ENCODE data around the gene GALM. TPM values are rescaled to one million over a fixed set of nuclear protein-coding genes. Genes with fewer than 3 reads are reported as not detected.
A peak's percentile ranks its signal among the peaks of the same experiment; 100 is the strongest.

GALM gene
- total and polyA plus RNA-seq, 10 of the 15 experiments (the other 5 are each of a cell fraction or from before 2014, with no cell fraction given), result 1.1 to 4.0 (median 1.7) TPM

DNA sequence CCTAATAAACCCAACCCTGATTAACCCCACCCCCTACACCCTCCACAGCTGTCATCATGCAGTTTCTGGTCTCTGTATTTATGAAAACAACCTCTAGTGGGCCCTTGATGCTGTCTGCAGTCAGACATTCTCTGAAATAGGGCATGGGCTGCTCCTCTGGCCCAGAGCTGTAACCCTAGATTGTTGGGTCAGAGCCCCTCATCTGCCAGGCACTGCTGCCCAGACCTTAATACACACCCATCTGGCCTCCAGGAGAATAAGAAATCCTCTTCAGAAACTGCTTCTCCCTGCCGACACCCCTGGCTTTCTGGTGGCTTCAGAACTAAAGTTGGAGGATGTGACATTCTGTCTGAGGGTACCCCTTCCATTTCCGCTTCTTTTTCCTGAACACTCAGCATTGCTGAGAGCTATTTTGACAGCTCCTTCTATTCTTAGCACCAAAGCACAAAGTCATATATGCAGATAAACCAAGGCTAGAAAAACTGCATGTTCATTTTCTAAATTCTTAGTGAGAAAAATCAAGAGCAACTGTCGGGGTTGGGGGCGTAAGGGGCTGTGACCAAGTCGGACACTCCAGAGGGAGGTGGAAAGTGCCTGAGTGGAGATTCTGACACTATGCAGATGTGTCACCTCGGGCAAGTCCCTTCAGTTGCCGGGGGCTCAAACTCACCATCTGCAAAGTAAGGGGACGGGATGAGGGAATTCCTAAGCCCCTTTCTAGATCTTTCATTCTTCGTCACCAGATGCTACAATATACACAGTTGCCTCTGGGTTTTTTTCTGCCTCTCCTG, 56.6 kb downstream of the GALM start (continued):
- TF ChIP-seq, protein P1, sequence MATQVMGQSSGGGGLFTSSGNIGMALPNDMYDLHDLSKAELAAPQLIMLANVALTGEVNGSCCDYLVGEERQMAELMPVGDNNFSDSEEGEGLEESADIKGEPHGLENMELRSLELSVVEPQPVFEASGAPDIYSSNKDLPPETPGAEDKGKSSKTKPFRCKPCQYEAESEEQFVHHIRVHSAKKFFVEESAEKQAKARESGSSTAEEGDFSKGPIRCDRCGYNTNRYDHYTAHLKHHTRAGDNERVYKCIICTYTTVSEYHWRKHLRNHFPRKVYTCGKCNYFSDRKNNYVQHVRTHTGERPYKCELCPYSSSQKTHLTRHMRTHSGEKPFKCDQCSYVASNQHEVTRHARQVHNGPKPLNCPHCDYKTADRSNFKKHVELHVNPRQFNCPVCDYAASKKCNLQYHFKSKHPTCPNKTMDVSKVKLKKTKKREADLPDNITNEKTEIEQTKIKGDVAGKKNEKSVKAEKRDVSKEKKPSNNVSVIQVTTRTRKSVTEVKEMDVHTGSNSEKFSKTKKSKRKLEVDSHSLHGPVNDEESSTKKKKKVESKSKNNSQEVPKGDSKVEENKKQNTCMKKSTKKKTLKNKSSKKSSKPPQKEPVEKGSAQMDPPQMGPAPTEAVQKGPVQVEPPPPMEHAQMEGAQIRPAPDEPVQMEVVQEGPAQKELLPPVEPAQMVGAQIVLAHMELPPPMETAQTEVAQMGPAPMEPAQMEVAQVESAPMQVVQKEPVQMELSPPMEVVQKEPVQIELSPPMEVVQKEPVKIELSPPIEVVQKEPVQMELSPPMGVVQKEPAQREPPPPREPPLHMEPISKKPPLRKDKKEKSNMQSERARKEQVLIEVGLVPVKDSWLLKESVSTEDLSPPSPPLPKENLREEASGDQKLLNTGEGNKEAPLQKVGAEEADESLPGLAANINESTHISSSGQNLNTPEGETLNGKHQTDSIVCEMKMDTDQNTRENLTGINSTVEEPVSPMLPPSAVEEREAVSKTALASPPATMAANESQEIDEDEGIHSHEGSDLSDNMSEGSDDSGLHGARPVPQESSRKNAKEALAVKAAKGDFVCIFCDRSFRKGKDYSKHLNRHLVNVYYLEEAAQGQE (IDR thresholded peaks at IDR 0.05; ENCODE audit: low read depth, low read length), result 0 out of 2 replicates have a peak, but pooled peaks have one; percentile 4
- no peak for TF ChIP-seq RB1 (IDR thresholded peaks at IDR 0.05; ENCODE audit: borderline replicate concordance)
- TF ChIP-seq NFIC (IDR thresholded peaks at IDR 0.05; ENCODE audit: low read depth, low read length), result peak; percentile 86; the same call in 1 of the 2 replicates
- TF ChIP-seq, protein P2, sequence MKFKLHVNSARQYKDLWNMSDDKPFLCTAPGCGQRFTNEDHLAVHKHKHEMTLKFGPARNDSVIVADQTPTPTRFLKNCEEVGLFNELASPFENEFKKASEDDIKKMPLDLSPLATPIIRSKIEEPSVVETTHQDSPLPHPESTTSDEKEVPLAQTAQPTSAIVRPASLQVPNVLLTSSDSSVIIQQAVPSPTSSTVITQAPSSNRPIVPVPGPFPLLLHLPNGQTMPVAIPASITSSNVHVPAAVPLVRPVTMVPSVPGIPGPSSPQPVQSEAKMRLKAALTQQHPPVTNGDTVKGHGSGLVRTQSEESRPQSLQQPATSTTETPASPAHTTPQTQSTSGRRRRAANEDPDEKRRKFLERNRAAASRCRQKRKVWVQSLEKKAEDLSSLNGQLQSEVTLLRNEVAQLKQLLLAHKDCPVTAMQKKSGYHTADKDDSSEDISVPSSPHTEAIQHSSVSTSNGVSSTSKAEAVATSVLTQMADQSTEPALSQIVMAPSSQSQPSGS (IDR thresholded peaks at IDR 0.05; ENCODE audit: low read length), result peak; percentile 25; the same call in 1 of the 2 replicates
- TF ChIP-seq NFYB (IDR thresholded peaks at IDR 0.05; ENCODE audit: insufficient read depth, low read depth, low read length), result no peak
- TF ChIP-seq, protein P3, sequence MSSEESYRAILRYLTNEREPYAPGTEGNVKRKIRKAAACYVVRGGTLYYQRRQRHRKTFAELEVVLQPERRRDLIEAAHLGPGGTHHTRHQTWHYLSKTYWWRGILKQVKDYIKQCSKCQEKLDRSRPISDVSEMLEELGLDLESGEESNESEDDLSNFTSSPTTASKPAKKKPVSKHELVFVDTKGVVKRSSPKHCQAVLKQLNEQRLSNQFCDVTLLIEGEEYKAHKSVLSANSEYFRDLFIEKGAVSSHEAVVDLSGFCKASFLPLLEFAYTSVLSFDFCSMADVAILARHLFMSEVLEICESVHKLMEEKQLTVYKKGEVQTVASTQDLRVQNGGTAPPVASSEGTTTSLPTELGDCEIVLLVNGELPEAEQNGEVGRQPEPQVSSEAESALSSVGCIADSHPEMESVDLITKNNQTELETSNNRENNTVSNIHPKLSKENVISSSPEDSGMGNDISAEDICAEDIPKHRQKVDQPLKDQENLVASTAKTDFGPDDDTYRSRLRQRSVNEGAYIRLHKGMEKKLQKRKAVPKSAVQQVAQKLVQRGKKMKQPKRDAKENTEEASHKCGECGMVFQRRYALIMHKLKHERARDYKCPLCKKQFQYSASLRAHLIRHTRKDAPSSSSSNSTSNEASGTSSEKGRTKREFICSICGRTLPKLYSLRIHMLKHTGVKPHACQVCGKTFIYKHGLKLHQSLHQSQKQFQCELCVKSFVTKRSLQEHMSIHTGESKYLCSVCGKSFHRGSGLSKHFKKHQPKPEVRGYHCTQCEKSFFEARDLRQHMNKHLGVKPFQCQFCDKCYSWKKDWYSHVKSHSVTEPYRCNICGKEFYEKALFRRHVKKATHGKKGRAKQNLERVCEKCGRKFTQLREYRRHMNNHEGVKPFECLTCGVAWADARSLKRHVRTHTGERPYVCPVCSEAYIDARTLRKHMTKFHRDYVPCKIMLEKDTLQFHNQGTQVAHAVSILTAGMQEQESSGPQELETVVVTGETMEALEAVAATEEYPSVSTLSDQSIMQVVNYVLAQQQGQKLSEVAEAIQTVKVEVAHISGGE (CRISPR knock-in tag; IDR thresholded peaks at IDR 0.05), result no peak
- no peak for TF ChIP-seq SREBF2 (IDR thresholded peaks at IDR 0.05; ENCODE audit: low read length)
- TF ChIP-seq TARDBP (IDR thresholded peaks at IDR 0.05; ENCODE audit: borderline replicate concordance), result no peak
- no peak for TF ChIP-seq MEF2B (IDR thresholded peaks at IDR 0.05; ENCODE audit: partially characterized antibody, poor library complexity, severe bottlenecking)
- TF ChIP-seq, protein P4, sequence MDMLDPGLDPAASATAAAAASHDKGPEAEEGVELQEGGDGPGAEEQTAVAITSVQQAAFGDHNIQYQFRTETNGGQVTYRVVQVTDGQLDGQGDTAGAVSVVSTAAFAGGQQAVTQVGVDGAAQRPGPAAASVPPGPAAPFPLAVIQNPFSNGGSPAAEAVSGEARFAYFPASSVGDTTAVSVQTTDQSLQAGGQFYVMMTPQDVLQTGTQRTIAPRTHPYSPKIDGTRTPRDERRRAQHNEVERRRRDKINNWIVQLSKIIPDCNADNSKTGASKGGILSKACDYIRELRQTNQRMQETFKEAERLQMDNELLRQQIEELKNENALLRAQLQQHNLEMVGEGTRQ (IDR thresholded peaks at IDR 0.05; ENCODE audit: borderline replicate concordance, low read depth, low read length), result no peak
- TF ChIP-seq JUND (IDR thresholded peaks at IDR 0.05; ENCODE audit: low read depth, low read length), result no peak
- no peak for TF ChIP-seq YBX1 (IDR thresholded peaks at IDR 0.05)
- no peak for TF ChIP-seq EZH2 (IDR thresholded peaks at IDR 0.05; ENCODE audit: borderline replicate concordance, control insufficient read depth, low read depth, low read length)
- TF ChIP-seq, protein P5, sequence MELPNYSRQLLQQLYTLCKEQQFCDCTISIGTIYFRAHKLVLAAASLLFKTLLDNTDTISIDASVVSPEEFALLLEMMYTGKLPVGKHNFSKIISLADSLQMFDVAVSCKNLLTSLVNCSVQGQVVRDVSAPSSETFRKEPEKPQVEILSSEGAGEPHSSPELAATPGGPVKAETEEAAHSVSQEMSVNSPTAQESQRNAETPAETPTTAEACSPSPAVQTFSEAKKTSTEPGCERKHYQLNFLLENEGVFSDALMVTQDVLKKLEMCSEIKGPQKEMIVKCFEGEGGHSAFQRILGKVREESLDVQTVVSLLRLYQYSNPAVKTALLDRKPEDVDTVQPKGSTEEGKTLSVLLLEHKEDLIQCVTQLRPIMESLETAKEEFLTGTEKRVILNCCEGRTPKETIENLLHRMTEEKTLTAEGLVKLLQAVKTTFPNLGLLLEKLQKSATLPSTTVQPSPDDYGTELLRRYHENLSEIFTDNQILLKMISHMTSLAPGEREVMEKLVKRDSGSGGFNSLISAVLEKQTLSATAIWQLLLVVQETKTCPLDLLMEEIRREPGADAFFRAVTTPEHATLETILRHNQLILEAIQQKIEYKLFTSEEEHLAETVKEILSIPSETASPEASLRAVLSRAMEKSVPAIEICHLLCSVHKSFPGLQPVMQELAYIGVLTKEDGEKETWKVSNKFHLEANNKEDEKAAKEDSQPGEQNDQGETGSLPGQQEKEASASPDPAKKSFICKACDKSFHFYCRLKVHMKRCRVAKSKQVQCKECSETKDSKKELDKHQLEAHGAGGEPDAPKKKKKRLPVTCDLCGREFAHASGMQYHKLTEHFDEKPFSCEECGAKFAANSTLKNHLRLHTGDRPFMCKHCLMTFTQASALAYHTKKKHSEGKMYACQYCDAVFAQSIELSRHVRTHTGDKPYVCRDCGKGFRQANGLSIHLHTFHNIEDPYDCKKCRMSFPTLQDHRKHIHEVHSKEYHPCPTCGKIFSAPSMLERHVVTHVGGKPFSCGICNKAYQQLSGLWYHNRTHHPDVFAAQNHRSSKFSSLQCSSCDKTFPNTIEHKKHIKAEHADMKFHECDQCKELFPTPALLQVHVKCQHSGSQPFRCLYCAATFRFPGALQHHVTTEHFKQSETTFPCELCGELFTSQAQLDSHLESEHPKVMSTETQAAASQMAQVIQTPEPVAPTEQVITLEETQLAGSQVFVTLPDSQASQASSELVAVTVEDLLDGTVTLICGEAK (IDR thresholded peaks at IDR 0.05; ENCODE audit: borderline replicate concordance), result no peak
